ENCODE measurements around the gene CACNB2. TPM values are rescaled to one million over a fixed set of nuclear protein-coding genes. Genes with fewer than 3 reads are reported as not detected.

CACNB2 gene
- total RNA-seq, 1 experiment from 2014 or later, result 0.07 TPM

- Histone ChIP-seq H3K27ac (ENCODE audit: low read length) (no peak overlapping the region), H3K9me2 (replicated peaks; ENCODE audit: low read length) (no peaks in the 10 kb centered on the region), H3K79me2 (ENCODE audit: low read length) (no peaks in the 10 kb centered on the region), H2AFZ (ENCODE audit: low read length) (no peak overlapping the region), H3K27me3 (ENCODE audit: low read length) (no peaks in the 10 kb centered on the region), H3K4me2 (ENCODE audit: low read length) (no peak overlapping the region), H3F3A (ENCODE audit: low read length, unreplicated experiment) (no peaks in the 10 kb centered on the region), H3K36me3 (ENCODE audit: low read depth, low read length) (no peaks in the 10 kb centered on the region), H3K4me3 (ENCODE audit: low read length) (no peak overlapping the region), H3K4me1 (ENCODE audit: insufficient read depth, low read length) (no peaks in the 10 kb centered on the region), H4K20me1 (ENCODE audit: low read length) (no peaks in the 10 kb centered on the region), H3K9me3 (ENCODE audit: low read length) (no peaks in the 10 kb centered on the region), H3K9ac (ENCODE audit: low read length) (no peak overlapping the region)
- no peak for ATAC-seq
- no peak for DNase-seq
- ChIA-PET CTCF (no interaction called here), POLR2A (ENCODE audit: unreplicated experiment) (no interaction called here)
- intact Hi-C loops (cut with micrococcal nuclease), result no loop called here
- no TSS peak for BruUV-seq (replicated peaks)
- TF ChIP-seq, protein P1, sequence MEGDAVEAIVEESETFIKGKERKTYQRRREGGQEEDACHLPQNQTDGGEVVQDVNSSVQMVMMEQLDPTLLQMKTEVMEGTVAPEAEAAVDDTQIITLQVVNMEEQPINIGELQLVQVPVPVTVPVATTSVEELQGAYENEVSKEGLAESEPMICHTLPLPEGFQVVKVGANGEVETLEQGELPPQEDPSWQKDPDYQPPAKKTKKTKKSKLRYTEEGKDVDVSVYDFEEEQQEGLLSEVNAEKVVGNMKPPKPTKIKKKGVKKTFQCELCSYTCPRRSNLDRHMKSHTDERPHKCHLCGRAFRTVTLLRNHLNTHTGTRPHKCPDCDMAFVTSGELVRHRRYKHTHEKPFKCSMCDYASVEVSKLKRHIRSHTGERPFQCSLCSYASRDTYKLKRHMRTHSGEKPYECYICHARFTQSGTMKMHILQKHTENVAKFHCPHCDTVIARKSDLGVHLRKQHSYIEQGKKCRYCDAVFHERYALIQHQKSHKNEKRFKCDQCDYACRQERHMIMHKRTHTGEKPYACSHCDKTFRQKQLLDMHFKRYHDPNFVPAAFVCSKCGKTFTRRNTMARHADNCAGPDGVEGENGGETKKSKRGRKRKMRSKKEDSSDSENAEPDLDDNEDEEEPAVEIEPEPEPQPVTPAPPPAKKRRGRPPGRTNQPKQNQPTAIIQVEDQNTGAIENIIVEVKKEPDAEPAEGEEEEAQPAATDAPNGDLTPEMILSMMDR (conservative IDR thresholded peaks at IDR 0.05; ENCODE audit: low read depth, low read length), result no peak
- TF ChIP-seq EZH2 (IDR thresholded peaks at IDR 0.05; ENCODE audit: low read length, unreplicated experiment) (no peak), EZH2phosphoT487 (IDR thresholded peaks at IDR 0.05; ENCODE audit: borderline replicate concordance, low read length) (no peak)
Observed at GRCh38 chr10:18332484-18332883, 192.3 kb downstream of the CACNB2 start.

DNA sequence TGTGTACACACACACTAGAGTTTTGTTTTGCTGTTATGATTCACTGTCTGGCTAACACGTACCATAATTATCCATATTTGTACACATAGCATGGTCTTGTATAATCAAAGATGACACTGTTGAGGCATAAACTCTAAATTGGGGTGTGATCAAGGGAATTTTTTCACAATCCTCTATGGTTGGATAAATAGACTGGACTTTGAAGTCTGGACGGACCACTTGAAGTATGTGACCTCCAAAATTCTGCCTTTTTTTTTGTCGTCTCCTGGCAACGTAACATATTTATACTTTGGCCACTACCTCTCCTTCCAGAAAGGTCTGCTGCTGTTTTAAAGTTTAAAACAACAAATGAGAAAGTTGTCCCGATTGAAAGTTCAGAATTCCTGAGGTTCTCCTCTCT, 193.4 kb downstream of the CACNB2 start:
- Histone ChIP-seq H3K4me2 (ENCODE audit: low read length) (no peak overlapping the region), H2AFZ (ENCODE audit: low read length) (no peak overlapping the region), H4K20me1 (ENCODE audit: low read length) (no peaks in the 10 kb centered on the region), H3K4me3 (ENCODE audit: low read length) (no peak overlapping the region), H3K27me3 (ENCODE audit: low read length) (no peaks in the 10 kb centered on the region), H3K36me3 (ENCODE audit: low read depth, low read length) (no peaks in the 10 kb centered on the region), H3F3A (ENCODE audit: low read length, unreplicated experiment) (no peaks in the 10 kb centered on the region), H3K9ac (ENCODE audit: low read length) (no peak overlapping the region), H3K79me2 (ENCODE audit: low read length) (no peaks in the 10 kb centered on the region), H3K9me2 (replicated peaks; ENCODE audit: low read length) (no peaks in the 10 kb centered on the region), H3K9me3 (ENCODE audit: low read length) (no peaks in the 10 kb centered on the region), H3K4me1 (ENCODE audit: insufficient read depth, low read length) (no peaks in the 10 kb centered on the region), H3K27ac (ENCODE audit: low read length) (no peak overlapping the region)
- ATAC-seq (no peak), DNase-seq (no peak)
- intact Hi-C loops (cut with micrococcal nuclease), result no loop called here
- BruUV-seq (replicated peaks), result no TSS peak
- no peak for TF ChIP-seq EZH2phosphoT487 (IDR thresholded peaks at IDR 0.05; ENCODE audit: borderline replicate concordance, low read length)
- TF ChIP-seq EZH2 (IDR thresholded peaks at IDR 0.05; ENCODE audit: low read length, unreplicated experiment), result no peak
- POLR2A ChIA-PET (ENCODE audit: unreplicated experiment), result no interaction called here
- CTCF ChIA-PET, result no interaction called here

DNA sequence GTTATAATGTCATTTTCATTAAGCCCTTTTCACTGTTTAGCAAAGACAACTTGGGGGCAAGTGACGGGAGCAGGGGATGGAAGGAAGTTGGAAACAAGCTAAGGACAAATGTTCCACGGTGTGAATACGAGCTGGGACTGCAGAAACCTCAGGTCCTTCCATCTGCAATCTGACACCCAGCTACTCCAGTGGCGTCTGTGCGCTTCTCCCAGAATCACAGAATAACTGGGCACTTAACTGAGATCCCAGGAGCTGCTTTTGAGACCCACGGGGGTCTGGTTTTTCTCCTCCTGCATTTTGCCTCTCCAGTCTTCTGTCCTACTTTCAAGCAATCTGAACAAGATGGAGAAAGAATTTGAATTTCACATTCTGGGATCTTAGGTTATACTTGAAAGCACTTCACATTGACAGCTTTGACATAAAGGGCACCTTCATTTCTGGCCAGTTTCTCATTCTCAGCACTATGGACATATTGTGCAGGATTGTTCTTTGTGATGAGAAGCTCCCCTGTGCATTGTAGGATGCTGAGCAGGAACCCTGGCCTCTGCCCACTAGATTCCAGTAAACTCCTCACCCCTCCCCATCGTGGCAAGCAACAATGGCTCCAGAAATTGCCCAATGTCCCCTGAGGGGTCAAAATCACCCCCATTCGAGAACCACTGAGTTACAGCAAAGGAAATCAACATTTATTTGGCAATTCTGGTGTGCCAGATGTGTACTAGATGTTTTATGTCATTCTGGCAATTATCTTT, 194.1 kb downstream of the CACNB2 start:
- Histone ChIP-seq H3K27me3 (ENCODE audit: low read length) (peaks cover under 1% of the 10 kb centered on the region; the same call in 1 of the 2 replicates), H3K27ac (ENCODE audit: low read length) (no peak overlapping the region), H3K9ac (ENCODE audit: low read length) (no peak overlapping the region), H3K9me3 (ENCODE audit: low read length) (no peaks in the 10 kb centered on the region), H3K9me2 (replicated peaks; ENCODE audit: low read length) (no peaks in the 10 kb centered on the region), H3K4me3 (ENCODE audit: low read length) (no peak overlapping the region), H3F3A (ENCODE audit: low read length, unreplicated experiment) (no peaks in the 10 kb centered on the region), H2AFZ (ENCODE audit: low read length) (no peak overlapping the region), H3K79me2 (ENCODE audit: low read length) (no peaks in the 10 kb centered on the region), H3K4me2 (ENCODE audit: low read length) (no peak overlapping the region), H3K36me3 (ENCODE audit: low read depth, low read length) (no peaks in the 10 kb centered on the region), H3K4me1 (ENCODE audit: insufficient read depth, low read length) (no peaks in the 10 kb centered on the region), H4K20me1 (ENCODE audit: low read length) (no peaks in the 10 kb centered on the region)
- ATAC-seq, result no peak
- TF ChIP-seq EZH2phosphoT487 (IDR thresholded peaks at IDR 0.05; ENCODE audit: borderline replicate concordance, low read length) (no peak), EZH2 (IDR thresholded peaks at IDR 0.05; ENCODE audit: low read length, unreplicated experiment) (no peak)
- TF ChIP-seq, protein P1 (conservative IDR thresholded peaks at IDR 0.05; ENCODE audit: low read depth, low read length), result no peak
- DNase-seq, result no peak
- intact Hi-C loops (cut with micrococcal nuclease), result no loop called here
- ChIA-PET CTCF (no interaction called here), POLR2A (ENCODE audit: unreplicated experiment) (no interaction called here)
- no TSS peak for BruUV-seq (replicated peaks)
